Mucosa of descending colon (tissue), 3 donors: ENCODE results near the gene RABL3. TPM values are rescaled to one million over a fixed set of nuclear protein-coding genes. Genes with fewer than 3 reads are reported as not detected.

Source experiments
- ATAC-seq: fragments of 200-7000 bp; cut with Tn5 transposase; one replicate; pipeline ENCODE4 v1.9.1; 2020; ENCODE audit warnings: mild to moderate bottlenecking, moderate library complexity
- DNase-seq, 3 donors: peaks; one replicate each; pipeline ENCODE4 v3.0.0-alpha.2; 2020
- H3K36me3 ChIP-seq: fragments of 200-600 bp; one replicate; pipeline ENCODE4 v1.8.0; 2021; ENCODE audit warnings: low read depth, mild to moderate bottlenecking
- H3K4me1 ChIP-seq: fragments of 200-600 bp; one replicate; pipeline ENCODE4 v1.8.0; 2021; ENCODE audit warnings: low read depth, mild to moderate bottlenecking
- H3K4me3 ChIP-seq: fragments of 200-600 bp; one replicate; pipeline ENCODE4 v1.8.0; 2021; ENCODE audit warnings: mild to moderate bottlenecking
- H3K9me3 ChIP-seq: fragments of 200-600 bp; one replicate; pipeline ENCODE4 v1.8.0; 2021; ENCODE audit warnings: mild to moderate bottlenecking
- intact Hi-C, 2 donors: fragments of 100-400 bp; cut with DNase I in 1 of 2; cut with micrococcal nuclease in 1 of 2; formaldehyde crosslinking; loops; one replicate each; pipeline versions ENCODE4 v1.11.0 to v1.11.1; 2022; cut with DNase I, micrococcal nuclease
- total RNA-seq, 3 donors: library from RNA; stranded (reverse); fragmentation: NEBNext Ultra II Directional in 2 of 3; extraction: Animal tissue kit (Norgen Biotek cat#: 25700) in 2 of 3; gene quantifications; one replicate each; pipeline versions ENCODE4 v1.2.1 to v1.2.4, GENCODE V29; 2021 to 2023
- TF ChIP-seq, protein P1 (sequence below): fragments of 200-600 bp; IDR thresholded peaks from one replicate; pipeline ENCODE4 v1.8.0; 2022; ENCODE audit warnings: antibody characterized with exemption, mild to moderate bottlenecking
- donor health status: DM: no; HTN: no; CAD: no; lungs with moderate emphysema.
- donor health status: DM: no; HTN: no; CAD: no.
- donor health status: DM: no; HTN: yes; CAD: no.

Gene RABL3
- total RNA-seq, 3 donors from 2014 or later = 23.0 to 26.5 (median 25.9) TPM

DNA sequence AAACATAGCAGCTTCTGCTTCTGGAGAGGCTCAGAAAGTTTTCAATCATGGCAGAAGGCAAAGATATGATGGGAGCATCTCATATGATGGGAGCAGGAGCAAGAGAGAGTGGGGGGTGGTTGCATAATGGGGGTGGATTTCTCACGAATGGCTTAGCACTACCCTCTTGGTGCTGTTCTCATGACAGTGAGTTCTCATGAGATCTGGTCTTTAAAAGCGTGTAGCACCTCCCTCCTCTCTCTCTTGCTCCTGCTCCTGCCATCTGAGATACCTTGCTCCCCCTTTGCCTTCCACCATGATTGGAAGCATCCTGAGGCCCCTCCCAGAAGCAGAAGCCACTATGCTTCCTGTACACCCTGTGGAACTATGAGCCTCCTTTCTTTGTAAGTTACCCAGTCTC is 82.5 kb downstream of the RABL3 start:
- Histone ChIP-seq H3K9me3 (no peaks in the 10 kb centered on the region), H3K36me3 (no peaks in the 10 kb centered on the region), H3K4me1 (no peaks in the 10 kb centered on the region), H3K4me3 (no peak overlapping the region)
- DNase-seq (no peak), ATAC-seq (no peak)
- intact Hi-C loops = no loop called here
- TF ChIP-seq, protein P1, sequence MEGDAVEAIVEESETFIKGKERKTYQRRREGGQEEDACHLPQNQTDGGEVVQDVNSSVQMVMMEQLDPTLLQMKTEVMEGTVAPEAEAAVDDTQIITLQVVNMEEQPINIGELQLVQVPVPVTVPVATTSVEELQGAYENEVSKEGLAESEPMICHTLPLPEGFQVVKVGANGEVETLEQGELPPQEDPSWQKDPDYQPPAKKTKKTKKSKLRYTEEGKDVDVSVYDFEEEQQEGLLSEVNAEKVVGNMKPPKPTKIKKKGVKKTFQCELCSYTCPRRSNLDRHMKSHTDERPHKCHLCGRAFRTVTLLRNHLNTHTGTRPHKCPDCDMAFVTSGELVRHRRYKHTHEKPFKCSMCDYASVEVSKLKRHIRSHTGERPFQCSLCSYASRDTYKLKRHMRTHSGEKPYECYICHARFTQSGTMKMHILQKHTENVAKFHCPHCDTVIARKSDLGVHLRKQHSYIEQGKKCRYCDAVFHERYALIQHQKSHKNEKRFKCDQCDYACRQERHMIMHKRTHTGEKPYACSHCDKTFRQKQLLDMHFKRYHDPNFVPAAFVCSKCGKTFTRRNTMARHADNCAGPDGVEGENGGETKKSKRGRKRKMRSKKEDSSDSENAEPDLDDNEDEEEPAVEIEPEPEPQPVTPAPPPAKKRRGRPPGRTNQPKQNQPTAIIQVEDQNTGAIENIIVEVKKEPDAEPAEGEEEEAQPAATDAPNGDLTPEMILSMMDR = no peak

- Histone ChIP-seq H3K36me3 (no peaks in the 10 kb centered on the region), H3K4me3 (no peak overlapping the region), H3K9me3 (no peaks in the 10 kb centered on the region), H3K4me1 (no peaks in the 10 kb centered on the region)
- DNase-seq (no peak), ATAC-seq (peak; percentile 48)
- TF ChIP-seq, protein P1 = no peak
- intact Hi-C loops = no loop called here
Measured at GRCh38 chr3:120659285-120659684, 83.0 kb downstream of the RABL3 start.

GRCh38 chr3:120652896-120653545 is 89.3 kb downstream of the RABL3 start:
- no peak for ATAC-seq

GRCh38 chr3:120652281-120652680 is 90.0 kb downstream of the RABL3 start:
- DNase-seq (no peak), ATAC-seq (no peak)
- intact Hi-C loops = no loop called here

More at GRCh38 chr3:120652896-120653545, 89.3 kb downstream of the RABL3 start:
- H3K36me3 ChIP-seq = no peaks in the 10 kb centered on the region
- DNase-seq = no peak
- intact Hi-C loops = no loop called here
- TF ChIP-seq, protein P1 = no peak
- H3K4me1 ChIP-seq = no peaks in the 10 kb centered on the region
- no peak overlapping the region for H3K4me3 ChIP-seq
- no peaks in the 10 kb centered on the region for H3K9me3 ChIP-seq

GRCh38 chr3:120650311-120650710 is 92.0 kb downstream of the RABL3 start:
- intact Hi-C loops = no loop called here
- Histone ChIP-seq H3K36me3 (no peaks in the 10 kb centered on the region), H3K4me1 (no peaks in the 10 kb centered on the region), H3K4me3 (no peak overlapping the region), H3K9me3 (no peaks in the 10 kb centered on the region)
- TF ChIP-seq, protein P1 = no peak
- DNase-seq (no peak), ATAC-seq (no peak)

More at GRCh38 chr3:120652281-120652680, 90.0 kb downstream of the RABL3 start:
- H3K4me3 ChIP-seq = no peak overlapping the region
- no peaks in the 10 kb centered on the region for H3K9me3 ChIP-seq
- no peaks in the 10 kb centered on the region for H3K36me3 ChIP-seq
- TF ChIP-seq, protein P1 = no peak
- H3K4me1 ChIP-seq = no peaks in the 10 kb centered on the region
